Hepatocyte (in vitro differentiated cells): Measurements from ENCODE around the gene XRCC1. TPM values are rescaled to one million over a fixed set of nuclear protein-coding genes. Genes with fewer than 3 reads are reported as not detected.

Experiments
- DNase-seq: peaks from one replicate; pipeline ENCODE4 v3.0.0-alpha.2; 2016; ENCODE audit warnings: low spot score
- H2AFZ ChIP-seq: fragments of 200-600 bp; sonication (generic); 2 replicates; pipeline ENCODE4 v1.6.0; 2016; ENCODE audit warnings: antibody characterized with exemption, mild to moderate bottlenecking
- H3K27ac ChIP-seq: fragments of 200-600 bp; sonication (generic); 2 replicates; pipeline ENCODE4 v1.5.1; 2016; ENCODE audit warnings: mild to moderate bottlenecking
- H3K27me3 ChIP-seq: fragments of 200-600 bp; sonication (generic); 2 replicates; pipeline ENCODE4 v1.6.1; 2016
- H3K36me3 ChIP-seq: fragments of 200-600 bp; sonication (generic); replicated peaks from 2 replicates; pipeline ENCODE4 v1.5.1; 2016; ENCODE audit warnings: low read depth; ENCODE audit not compliant: insufficient read depth
- H3K4me1 ChIP-seq: fragments of 200-600 bp; sonication (generic); 2 replicates; pipeline ENCODE4 v1.5.1; 2016; ENCODE audit warnings: mild to moderate bottlenecking, moderate library complexity; ENCODE audit not compliant: insufficient read depth
- H3K4me2 ChIP-seq: fragments of 200-600 bp; sonication (generic); 2 replicates; pipeline ENCODE4 v1.6.0; 2016
- H3K4me3 ChIP-seq: fragments of 200-600 bp; sonication (generic); 2 replicates; pipeline ENCODE4 v1.5.1; 2016; ENCODE audit warnings: mild to moderate bottlenecking
- H3K79me2 ChIP-seq: fragments of 200-600 bp; sonication (generic); 2 replicates; pipeline ENCODE4 v1.6.0; 2017; ENCODE audit warnings: mild to moderate bottlenecking
- H3K9me2 ChIP-seq: fragments of 200-600 bp; sonication (generic); replicated peaks from 2 replicates; pipeline ENCODE4 v1.6.0; 2017; ENCODE audit warnings: mild to moderate bottlenecking; ENCODE audit not compliant: insufficient read depth
- H3K9me3 ChIP-seq: fragments of 200-600 bp; sonication (generic); 2 replicates; pipeline ENCODE4 v1.5.1; 2016; ENCODE audit warnings: low read depth, mild to moderate bottlenecking
- H4K20me1 ChIP-seq: fragments of 200-600 bp; sonication (generic); 2 replicates; pipeline ENCODE4 v1.6.0; 2016; ENCODE audit warnings: mild to moderate bottlenecking; ENCODE audit not compliant: insufficient read depth, poor library complexity, severe bottlenecking
- CTCF ChIP-seq: fragments of 200-600 bp; sonication (generic); IDR thresholded peaks from 2 replicates; pipeline ENCODE4 v1.5.1; 2016; ENCODE audit warnings: antibody characterized with exemption, mild to moderate bottlenecking; ENCODE audit not compliant: poor library complexity
- EZH2 ChIP-seq: fragments of 200-600 bp; sonication (generic); IDR thresholded peaks from 2 replicates; pipeline ENCODE4 v1.6.1; 2016; ENCODE audit warnings: antibody characterized with exemption, mild to moderate bottlenecking, borderline replicate concordance
- EZH2phosphoT487 ChIP-seq: fragments of 200-600 bp; sonication (generic); IDR thresholded peaks from one replicate; pipeline ENCODE4 v1.6.1; 2018; ENCODE audit warnings: antibody characterized with exemption, mild to moderate bottlenecking, low read depth, moderate library complexity; ENCODE audit not compliant: unreplicated experiment, severe bottlenecking
- WGBS: methylation state at CpG from one replicate; pipeline ENCODE4 v1.1.6; 2016; ENCODE audit warnings: low lambda C conversion rate; ENCODE audit errors: missing lambda C conversion rate; 5-methylcytosine and 5-hydroxymethylcytosine counted together
- polyA plus RNA-seq: library from polyadenylated mRNA; unstranded; fragments of >200 nt; fragmentation: Nextera tagmentation; extraction: Ambion mirVana; gene quantifications from 2 replicates; pipeline ENCODE4 v1.2.1, GENCODE V29; 2016
- total RNA-seq: library from RNA; depleted of rRNA; stranded (reverse); fragments of >200 nt; gene quantifications from 2 replicates; pipeline ENCODE4 v1.2.3, GENCODE V29; 2014

The XRCC1 gene
- total and polyA plus RNA-seq, 2 experiments from 2014 or later = 27.8 to 34.3 TPM

GRCh38 chr19:43532962-43533545 lies 42.3 kb downstream of the XRCC1 start, which contains the start of gene ZNF575:
Gene ZNF575 (plus strand): TSS chr19:43533188. CDS start chr19:43534423, 1,235 bp downstream.
- no peaks in the 10 kb centered on the region for H3K9me2 ChIP-seq
- no peaks in the 10 kb centered on the region for H3K27me3 ChIP-seq
- DNase-seq = peak; percentile 95
- under 1% methylated on average over 47 of the region's 47 CpGs for WGBS
- peaks cover 7% of the 10 kb centered on the region for H3K4me1 ChIP-seq
- H3K9me3 ChIP-seq = no peaks in the 10 kb centered on the region
- no peaks in the 10 kb centered on the region for H3K36me3 ChIP-seq
- peak within 1 kb of the TSS; percentile 25 for H3K4me3 ChIP-seq
- no peaks in the 10 kb centered on the region for H4K20me1 ChIP-seq
- H3K4me2 ChIP-seq = peak within 1 kb of the TSS; percentile 85
- no peak for TF ChIP-seq CTCF
- peak within 1 kb of the TSS; percentile 75 for H2AFZ ChIP-seq
- peak within 1 kb of the TSS; percentile 84 for H3K27ac ChIP-seq
- no peaks in the 10 kb centered on the region for H3K79me2 ChIP-seq

GRCh38 chr19:43532571-43532961 lies 42.8 kb downstream of the XRCC1 start:
- DNase-seq = no peak
- Histone ChIP-seq H3K36me3 (no peaks in the 10 kb centered on the region), H3K9me2 (no peaks in the 10 kb centered on the region), H4K20me1 (no peaks in the 10 kb centered on the region), H3K4me2 (peak overlapping the region; percentile 85), H3K27ac (peak overlapping the region; percentile 84), H3K9me3 (no peaks in the 10 kb centered on the region), H3K4me1 (peaks cover 11% of the 10 kb centered on the region), H3K79me2 (no peaks in the 10 kb centered on the region), H3K27me3 (no peaks in the 10 kb centered on the region), H2AFZ (peak overlapping the region; percentile 75), H3K4me3 (peak overlapping the region; percentile 25)
- 8% methylated on average over 16 of the region's 16 CpGs for WGBS
- TF ChIP-seq CTCF = no peak
- TF ChIP-seq EZH2phosphoT487 = no peak
- TF ChIP-seq EZH2 = no peak

GRCh38 chr19:43527860-43528622 lies 47.3 kb downstream of the XRCC1 start:
- Histone ChIP-seq H3K4me1 (peaks cover 22% of the 10 kb centered on the region), H3K4me3 (no peak overlapping the region), H3K9me3 (no peaks in the 10 kb centered on the region), H3K79me2 (peaks cover 28% of the 10 kb centered on the region), H2AFZ (peak overlapping the region; percentile 94), H3K9me2 (no peaks in the 10 kb centered on the region), H3K27ac (peak overlapping the region; percentile 69), H3K4me2 (peak overlapping the region; percentile 82), H3K27me3 (no peaks in the 10 kb centered on the region), H4K20me1 (no peaks in the 10 kb centered on the region), H3K36me3 (no peaks in the 10 kb centered on the region)
- no peak for DNase-seq
- 63% methylated on average over 13 of the region's 13 CpGs for WGBS
- TF ChIP-seq EZH2phosphoT487 (no peak), EZH2 (no peak), CTCF (no peak)
